OCI-LY3 (cell line): ENCODE data around the gene KDM8.
A peak's percentile ranks its signal among the peaks of the same experiment; 100 is the strongest.

ENCODE experiments used
- H2AFZ ChIP-seq: fragments of 200-600, 300-600 bp; shearing (Covaris generic); 2 replicates; pipeline ENCODE4 v1.6.0; 2014; ENCODE audit warnings: antibody characterized with exemption, low read depth, low read length
- H3K27ac ChIP-seq: fragments of 200-600, 300-600 bp; sonication (generic); 2 replicates; pipeline ENCODE4 v1.5.1; 2014; ENCODE audit warnings: mild to moderate bottlenecking, low read length, moderate library complexity, mixed read lengths
- H3K27me3 ChIP-seq: fragments of 200-600, 300-600 bp; sonication (generic); 2 replicates; pipeline ENCODE4 v1.6.1; 2014; ENCODE audit warnings: low read depth, low read length, mixed read lengths
- H3K36me3 ChIP-seq: fragments of 200-600, 300-600 bp; sonication (generic); replicated peaks from 2 replicates; pipeline ENCODE3; 2014; ENCODE audit warnings: low read depth, low read length, mixed read lengths
- H3K4me1 ChIP-seq: fragments of 300-600, 200-600 bp; sonication (generic); 2 replicates; pipeline ENCODE4 v1.6.1; 2014; ENCODE audit warnings: low read length, mixed read lengths
- H3K4me2 ChIP-seq: fragments of 200-600, 300-600 bp; sonication (generic); 2 replicates; pipeline ENCODE4 v1.6.1; 2014; ENCODE audit warnings: low read length, mixed read lengths
- H3K4me3 ChIP-seq: fragments of 300-600, 200-600 bp; sonication (generic); 2 replicates; pipeline ENCODE4 v1.5.1; 2014; ENCODE audit warnings: antibody characterized with exemption, mild to moderate bottlenecking, low read length, moderate library complexity
- H3K79me2 ChIP-seq: fragments of 300-600, 200-600 bp; shearing (Covaris generic); 2 replicates; pipeline ENCODE4 v1.6.1; 2014; ENCODE audit warnings: mild to moderate bottlenecking, low read length, mixed read lengths
- H3K9ac ChIP-seq: fragments of 300-600, 200-600 bp; shearing (Covaris generic); 2 replicates; pipeline ENCODE4 v1.6.0; 2014; ENCODE audit warnings: mild to moderate bottlenecking, low read length, moderate library complexity
- H3K9me3 ChIP-seq: fragments of 200-600, 300-600 bp; shearing (Covaris generic); 2 replicates; pipeline ENCODE4 v1.6.1; 2014; ENCODE audit warnings: low read length, mixed read lengths; ENCODE audit not compliant: insufficient read depth
- H4K20me1 ChIP-seq: fragments of 200-600, 300-600 bp; sonication (generic); 2 replicates; pipeline ENCODE4 v1.6.1; 2016; ENCODE audit warnings: low read length, mixed read lengths; ENCODE audit not compliant: insufficient read depth
- EZH2phosphoT487 ChIP-seq: fragments of 200-600 bp; shearing (Covaris generic); IDR thresholded peaks from 2 replicates; pipeline ENCODE4 v1.6.1; 2018; ENCODE audit warnings: antibody characterized with exemption, mixed run types, low read depth
- TF ChIP-seq, protein P1 (sequence below): fragments of 200-600, 300-600 bp; sonication (generic); IDR thresholded peaks from 2 replicates; pipeline ENCODE4 v1.5.1; 2014; ENCODE audit warnings: antibody characterized with exemption, low read length, low read depth

Gene KDM8

DNA sequence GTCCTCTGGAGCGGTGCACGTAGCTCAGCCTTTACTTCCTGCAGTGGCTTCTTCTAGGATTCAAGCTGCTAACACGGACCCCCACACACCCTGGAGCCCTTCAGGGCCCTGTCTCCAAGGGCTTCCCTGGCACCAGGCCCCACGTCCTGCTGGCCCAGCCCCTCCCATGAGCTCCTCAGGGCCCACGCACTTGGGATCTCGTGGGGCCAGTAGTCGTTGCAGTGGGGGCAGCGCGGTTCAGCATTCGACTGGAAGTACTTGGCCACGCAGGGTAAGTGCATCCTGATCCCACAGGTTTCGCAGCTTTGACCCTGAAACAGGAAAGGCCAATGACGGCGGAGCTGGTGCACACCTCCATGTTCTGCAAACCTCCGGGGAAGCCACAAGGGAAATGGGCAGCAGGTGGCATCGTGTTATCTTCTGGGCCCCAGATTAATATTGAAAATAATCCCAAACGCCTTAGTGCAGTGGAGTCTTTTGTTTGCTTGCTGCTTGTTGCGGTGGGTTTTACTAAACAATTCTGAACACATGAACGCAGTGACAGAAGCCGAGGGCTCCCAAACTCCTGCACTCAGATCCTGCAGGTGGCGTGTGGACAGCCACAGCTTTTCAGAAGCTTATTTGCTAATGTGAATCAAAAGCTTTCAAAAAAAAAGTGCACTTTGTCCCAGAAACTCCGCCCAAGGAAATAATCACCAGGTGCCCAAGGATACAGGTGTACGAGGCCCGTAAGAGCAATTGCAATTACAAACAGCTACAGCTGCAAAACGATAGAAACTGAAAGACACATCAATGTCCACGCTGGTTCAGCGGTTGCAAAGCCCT is 22.4 kb downstream of the KDM8 start:
- no peak for TF ChIP-seq EZH2phosphoT487
- TF ChIP-seq, protein P1, sequence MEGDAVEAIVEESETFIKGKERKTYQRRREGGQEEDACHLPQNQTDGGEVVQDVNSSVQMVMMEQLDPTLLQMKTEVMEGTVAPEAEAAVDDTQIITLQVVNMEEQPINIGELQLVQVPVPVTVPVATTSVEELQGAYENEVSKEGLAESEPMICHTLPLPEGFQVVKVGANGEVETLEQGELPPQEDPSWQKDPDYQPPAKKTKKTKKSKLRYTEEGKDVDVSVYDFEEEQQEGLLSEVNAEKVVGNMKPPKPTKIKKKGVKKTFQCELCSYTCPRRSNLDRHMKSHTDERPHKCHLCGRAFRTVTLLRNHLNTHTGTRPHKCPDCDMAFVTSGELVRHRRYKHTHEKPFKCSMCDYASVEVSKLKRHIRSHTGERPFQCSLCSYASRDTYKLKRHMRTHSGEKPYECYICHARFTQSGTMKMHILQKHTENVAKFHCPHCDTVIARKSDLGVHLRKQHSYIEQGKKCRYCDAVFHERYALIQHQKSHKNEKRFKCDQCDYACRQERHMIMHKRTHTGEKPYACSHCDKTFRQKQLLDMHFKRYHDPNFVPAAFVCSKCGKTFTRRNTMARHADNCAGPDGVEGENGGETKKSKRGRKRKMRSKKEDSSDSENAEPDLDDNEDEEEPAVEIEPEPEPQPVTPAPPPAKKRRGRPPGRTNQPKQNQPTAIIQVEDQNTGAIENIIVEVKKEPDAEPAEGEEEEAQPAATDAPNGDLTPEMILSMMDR: 0 out of 2 replicates have a peak, but pooled peaks have one; percentile 9

DNA sequence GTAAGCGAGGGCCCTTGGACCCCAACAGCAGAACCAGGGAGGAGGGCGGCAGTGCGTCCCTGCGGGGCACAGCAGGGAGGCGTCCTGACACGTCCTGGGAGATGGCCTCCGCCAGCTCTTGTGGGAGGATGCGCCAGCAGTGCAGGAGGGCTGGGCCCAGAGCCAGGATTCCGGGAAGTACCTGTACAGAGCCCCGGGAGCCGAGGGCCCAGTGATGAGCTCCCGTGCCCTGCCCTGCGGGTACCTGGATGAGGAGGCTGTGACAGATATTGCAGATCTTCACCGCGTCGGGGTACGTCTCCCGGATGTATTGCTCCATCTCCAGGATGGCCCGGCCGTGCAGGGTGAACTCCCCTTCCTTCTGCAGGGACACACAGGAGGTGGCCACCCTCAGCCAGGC is 23.1 kb downstream of the KDM8 start:
- Histone ChIP-seq H3K27me3 (no peaks in the 10 kb centered on the region), H3K4me3 (no peak overlapping the region), H3K4me2 (no peak overlapping the region), H3K36me3 (peaks cover 5% of the 10 kb centered on the region), H3K9me3 (no peaks in the 10 kb centered on the region), H4K20me1 (no peaks in the 10 kb centered on the region), H3K4me1 (peaks cover 10% of the 10 kb centered on the region), H3K9ac (no peak overlapping the region), H3K79me2 (no peaks in the 10 kb centered on the region), H3K27ac (no peak overlapping the region), H2AFZ (no peak overlapping the region)
- no peak for TF ChIP-seq EZH2phosphoT487
- TF ChIP-seq, protein P1: no peak

More for the DNA sequence above, 22.4 kb downstream of the KDM8 start:
- H3K4me2 ChIP-seq: no peak overlapping the region
- no peak overlapping the region for H3K4me3 ChIP-seq
- no peaks in the 10 kb centered on the region for H3K27me3 ChIP-seq
- no peak overlapping the region for H3K9ac ChIP-seq
- H3K36me3 ChIP-seq: peaks cover 1% of the 10 kb centered on the region
- H3K4me1 ChIP-seq: peaks cover 3% of the 10 kb centered on the region
- no peaks in the 10 kb centered on the region for H3K9me3 ChIP-seq
- H4K20me1 ChIP-seq: no peaks in the 10 kb centered on the region
- H2AFZ ChIP-seq: no peak overlapping the region
- no peak overlapping the region for H3K27ac ChIP-seq
- no peaks in the 10 kb centered on the region for H3K79me2 ChIP-seq

DNA sequence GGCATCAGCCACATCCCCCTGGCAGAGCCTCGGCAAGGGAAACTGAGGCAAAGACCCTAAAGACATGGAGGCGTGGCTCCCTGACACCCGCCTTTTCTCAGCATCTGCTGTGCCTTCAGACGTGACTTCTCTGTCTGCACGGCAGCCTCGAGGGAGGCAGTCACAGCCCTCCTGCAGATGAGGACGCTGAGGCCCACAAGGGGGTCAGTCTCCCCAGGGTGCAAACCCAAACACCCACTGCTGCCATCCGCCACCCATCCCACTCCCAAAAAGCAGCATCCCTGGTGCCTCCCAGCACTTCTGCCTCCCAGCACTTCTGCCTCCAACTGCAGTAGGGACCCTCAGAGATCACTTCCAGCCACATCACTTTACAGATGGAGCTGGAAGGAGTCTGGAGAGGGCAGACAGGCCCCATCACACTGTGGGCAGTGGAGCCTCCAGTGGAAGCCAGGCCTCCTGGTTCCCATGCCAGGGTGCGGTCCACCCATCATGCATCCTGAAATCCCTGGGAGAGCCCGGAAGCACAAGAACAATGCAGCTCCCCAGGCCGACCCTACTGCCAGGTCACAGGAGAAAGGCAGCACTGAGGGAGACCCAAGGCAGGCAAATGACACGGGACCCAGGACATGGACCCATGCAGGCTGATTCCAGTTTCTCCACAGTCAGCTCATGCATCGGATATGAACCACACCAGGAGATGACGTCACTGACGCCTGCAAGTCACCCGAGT is 23.8 kb downstream of the KDM8 start:
- H3K79me2 ChIP-seq: no peaks in the 10 kb centered on the region
- no peaks in the 10 kb centered on the region for H3K9me3 ChIP-seq
- H3K36me3 ChIP-seq: peaks cover 5% of the 10 kb centered on the region
- H3K4me2 ChIP-seq: no peak overlapping the region
- H2AFZ ChIP-seq: no peak overlapping the region
- H3K9ac ChIP-seq: no peak overlapping the region
- no peak overlapping the region for H3K27ac ChIP-seq
- peaks cover 17% of the 10 kb centered on the region for H3K4me1 ChIP-seq
- H3K4me3 ChIP-seq: no peak overlapping the region
- TF ChIP-seq, protein P1: no peak
- TF ChIP-seq EZH2phosphoT487: no peak
- H4K20me1 ChIP-seq: no peaks in the 10 kb centered on the region
- no peaks in the 10 kb centered on the region for H3K27me3 ChIP-seq

DNA sequence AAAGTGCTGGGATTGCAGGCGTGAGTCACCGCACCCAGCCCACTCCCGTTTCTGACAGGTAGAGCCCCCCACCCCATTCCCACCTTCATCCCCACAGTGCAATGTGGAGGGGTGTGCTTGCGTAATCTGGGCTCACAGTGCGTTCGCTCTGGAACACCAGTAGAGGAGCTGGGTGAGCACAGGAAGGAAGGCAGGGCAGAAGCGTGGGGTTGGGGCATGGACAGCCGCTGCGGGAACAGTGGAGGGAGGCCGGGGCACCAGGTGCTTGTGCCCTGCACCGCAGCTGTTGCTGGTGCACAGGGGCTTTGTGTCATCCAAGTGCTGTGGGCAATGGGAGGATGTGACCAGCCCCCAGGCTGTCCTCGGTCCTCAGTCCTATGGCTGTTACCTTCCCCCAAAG is 24.7 kb downstream of the KDM8 start:
- Histone ChIP-seq H3K4me2 (no peak overlapping the region), H3K27ac (no peak overlapping the region), H3K9me3 (no peaks in the 10 kb centered on the region; the same call in 1 of the 2 replicates), H3K79me2 (no peaks in the 10 kb centered on the region), H3K9ac (no peak overlapping the region), H2AFZ (no peak overlapping the region), H3K36me3 (peaks cover 5% of the 10 kb centered on the region), H4K20me1 (no peaks in the 10 kb centered on the region), H3K4me1 (peaks cover 26% of the 10 kb centered on the region), H3K4me3 (no peak overlapping the region), H3K27me3 (no peaks in the 10 kb centered on the region)
- TF ChIP-seq EZH2phosphoT487: no peak
- TF ChIP-seq, protein P1: no peak
